ENCODE results near the gene FAM25A.
"Not testable (repeated sequence)": the region's sequence is repeated elsewhere in the genome, so short reads cannot be mapped to it uniquely, and the experiment has no call there.

FAM25A gene

DNA sequence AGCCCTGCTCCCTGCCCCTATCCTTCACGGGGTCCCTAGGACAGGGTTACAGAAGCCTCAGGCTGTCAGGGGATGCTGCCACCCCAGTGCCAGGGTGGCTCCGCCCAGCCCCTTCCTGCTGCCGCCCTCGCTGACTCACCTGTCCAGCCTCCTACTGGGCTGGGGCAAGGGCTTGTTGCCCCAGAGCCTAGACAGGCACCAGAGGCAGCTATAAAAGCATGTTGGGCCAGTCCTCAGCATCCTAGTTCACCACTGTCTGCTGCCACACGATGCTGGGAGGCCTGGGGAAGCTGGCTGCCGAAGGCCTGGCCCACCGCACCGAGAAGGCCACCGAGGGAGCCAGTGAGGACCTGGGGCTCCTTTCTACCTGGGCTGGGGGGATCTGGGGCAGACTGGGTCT, at the start of gene FAM25A:
TSS of gene FAM25A (plus strand) at position 239 of the 400 bp plus-strand sequence. CDS start at position 270, 31 bp downstream.
- not testable (repeated sequence) for DNase-seq (ENCODE audit: low read depth in 2 of 2)

DNA sequence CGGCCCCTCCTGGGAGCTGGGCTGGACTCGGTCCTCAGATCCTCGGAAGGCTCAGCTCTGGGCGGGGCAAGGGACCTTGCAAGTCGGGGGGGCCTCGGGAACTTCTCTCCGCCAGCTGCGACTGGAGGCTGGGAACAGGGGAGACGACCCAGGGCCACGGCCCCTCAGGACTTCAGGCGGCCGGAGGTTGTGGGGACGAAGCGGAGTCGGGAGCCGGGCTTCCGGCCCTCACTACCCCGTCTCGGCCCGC, 49.2 kb upstream of the FAM25A start:
- no peak for DNase-seq (ENCODE audit: low read depth in 2 of 2)

DNA sequence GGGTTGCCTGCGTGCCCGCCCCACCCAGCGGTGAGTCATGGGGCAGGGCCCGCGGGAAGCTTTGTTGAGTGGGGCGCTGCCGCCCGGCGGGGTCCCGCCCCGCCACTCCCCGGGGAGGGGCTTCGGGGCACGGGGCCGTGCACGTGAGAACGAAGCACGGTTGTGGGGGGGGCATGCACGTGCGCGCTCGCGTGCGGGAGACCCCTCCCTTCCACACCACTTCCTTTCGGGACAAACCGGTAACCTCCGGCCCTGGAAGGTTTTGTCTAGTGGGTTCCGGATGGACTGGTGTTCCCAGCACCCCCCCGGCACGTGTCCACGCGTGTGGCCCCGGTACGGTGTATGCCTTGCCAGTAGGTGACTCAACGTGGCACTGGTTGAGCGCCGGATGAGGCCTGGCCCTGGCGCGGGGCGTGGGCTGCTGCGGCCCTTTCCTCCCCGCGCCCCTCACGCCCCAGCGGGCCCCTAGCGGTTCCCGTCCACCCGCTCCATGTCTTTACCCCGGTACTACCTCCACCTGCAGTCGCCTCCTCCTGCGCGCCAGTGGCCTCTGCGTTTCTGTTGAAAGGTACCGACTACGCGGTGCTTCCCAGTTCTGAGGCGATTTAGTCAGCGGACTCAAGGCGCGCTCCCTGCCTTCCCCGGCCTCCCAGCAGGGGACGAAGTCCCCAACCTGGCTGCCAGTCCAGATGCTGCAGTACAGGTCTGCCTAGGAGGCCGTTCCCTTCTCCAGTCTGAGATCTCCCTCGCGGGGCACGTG, 48.7 kb upstream of the FAM25A start:
- DNase-seq (ENCODE audit: low read depth in 2 of 2): peak; percentile 70 to 80

DNA sequence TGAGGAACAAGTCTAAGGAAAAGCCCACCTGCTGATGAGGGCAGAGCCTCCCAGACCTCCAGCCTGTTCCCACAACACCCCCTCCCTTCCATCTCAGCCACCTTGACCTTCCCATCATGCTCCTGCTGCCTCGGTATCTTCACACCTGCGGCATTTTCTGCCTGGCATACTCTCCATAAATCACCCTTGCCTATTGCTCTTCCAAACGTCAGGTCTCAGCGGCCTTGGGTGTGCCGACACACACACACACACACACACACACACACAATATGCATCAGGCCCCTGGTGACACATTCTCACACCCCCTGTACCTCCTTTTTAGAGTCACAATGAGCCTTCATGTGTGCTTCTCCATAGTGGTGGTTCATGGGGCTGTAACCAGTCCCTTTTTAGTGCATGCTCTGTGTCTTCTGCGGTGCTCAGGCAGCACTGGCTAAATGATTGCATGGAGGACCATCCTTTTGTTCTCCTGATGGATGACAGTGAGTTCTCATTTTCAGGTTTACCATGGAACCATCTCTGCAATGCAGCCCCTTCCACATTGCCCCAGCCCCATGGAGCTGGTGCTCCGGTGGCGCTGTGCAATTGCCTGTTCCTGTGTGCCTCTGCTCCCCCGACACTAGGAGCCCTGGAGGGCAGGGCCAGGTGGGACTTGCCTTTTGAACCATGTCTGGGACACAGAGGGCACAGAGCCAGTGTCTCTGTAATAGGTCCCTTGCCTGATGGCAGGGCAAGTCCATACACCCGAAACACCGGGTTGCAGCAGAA, 47.3 kb upstream of the FAM25A start:
- no peak for DNase-seq (ENCODE audit: low read depth in 2 of 2)

DNA sequence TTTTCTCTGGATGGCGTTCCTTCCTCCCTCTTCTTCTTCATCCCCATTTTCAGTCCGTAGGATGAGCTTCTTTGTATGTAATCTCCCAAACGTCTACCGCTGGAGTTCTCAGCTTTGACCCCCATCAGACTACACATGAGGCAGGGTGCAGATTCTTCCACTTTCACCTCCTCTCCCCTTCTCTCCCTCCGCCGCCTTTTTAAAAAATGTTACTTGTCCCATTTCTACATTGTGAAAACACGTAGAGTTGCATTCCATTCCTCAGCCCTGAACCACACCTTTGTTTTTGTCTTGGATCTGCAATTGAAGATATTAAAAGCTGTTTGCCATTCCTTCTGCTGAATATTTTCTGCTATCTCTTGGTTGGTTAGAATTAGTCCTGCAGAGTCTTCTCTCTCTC, 45.6 kb upstream of the FAM25A start:
- no peak for DNase-seq (ENCODE audit: low read depth in 2 of 2)

DNA sequence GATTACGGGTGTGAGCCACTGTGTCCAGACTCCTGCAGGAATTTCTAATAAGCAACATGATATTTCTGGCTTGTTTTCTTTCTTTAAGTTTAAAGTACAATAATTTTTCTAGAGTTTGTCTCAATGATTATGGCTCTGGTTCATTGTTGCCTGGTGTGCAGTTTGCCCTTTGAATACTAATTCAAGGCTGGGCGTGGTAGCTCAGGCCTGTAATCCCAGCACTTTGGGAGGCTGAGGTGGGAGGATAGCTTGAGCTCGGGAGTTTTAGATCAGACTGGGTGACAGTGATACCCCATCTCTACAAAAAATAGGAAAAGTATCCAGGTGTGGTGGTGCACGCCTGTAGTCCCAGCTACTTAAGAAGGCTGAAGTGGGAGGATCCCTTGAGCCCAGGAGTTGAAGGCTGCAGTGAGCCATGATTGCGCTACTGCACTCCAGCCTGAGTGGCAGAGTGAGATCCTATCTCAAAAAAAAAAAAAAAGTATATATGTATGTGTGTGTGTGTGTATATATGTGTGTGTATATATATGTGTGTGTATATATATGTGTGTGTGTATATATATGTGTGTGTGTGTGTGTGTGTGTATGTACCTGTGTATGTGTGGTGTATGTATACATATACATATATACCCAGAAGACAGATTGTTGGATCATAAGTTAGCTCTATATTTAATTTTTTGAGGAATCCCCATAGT, 43.6 kb upstream of the FAM25A start:
- no peak for DNase-seq (ENCODE audit: low read depth in 2 of 2)

DNA sequence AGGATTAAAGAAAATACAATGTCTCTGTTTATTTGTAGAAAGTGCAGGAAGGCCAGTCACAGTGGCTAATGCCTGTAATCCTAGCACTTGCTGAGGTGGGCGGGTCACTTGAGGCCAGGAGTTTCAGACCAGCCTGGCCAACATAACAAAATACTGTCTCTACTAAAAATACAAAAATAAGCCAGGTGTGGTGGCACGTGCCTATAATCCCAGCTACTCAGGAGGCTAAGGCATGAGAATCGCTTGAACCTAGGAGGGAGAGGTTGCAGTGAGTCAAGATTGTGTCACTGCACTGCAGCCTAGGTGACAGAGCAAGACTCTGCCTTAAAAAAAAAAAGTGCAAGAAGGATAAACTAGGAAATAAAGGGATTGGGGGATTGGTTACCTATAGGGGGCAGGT, 41.6 kb upstream of the FAM25A start:
- not testable (repeated sequence) for DNase-seq (ENCODE audit: low read depth in 2 of 2)

DNA sequence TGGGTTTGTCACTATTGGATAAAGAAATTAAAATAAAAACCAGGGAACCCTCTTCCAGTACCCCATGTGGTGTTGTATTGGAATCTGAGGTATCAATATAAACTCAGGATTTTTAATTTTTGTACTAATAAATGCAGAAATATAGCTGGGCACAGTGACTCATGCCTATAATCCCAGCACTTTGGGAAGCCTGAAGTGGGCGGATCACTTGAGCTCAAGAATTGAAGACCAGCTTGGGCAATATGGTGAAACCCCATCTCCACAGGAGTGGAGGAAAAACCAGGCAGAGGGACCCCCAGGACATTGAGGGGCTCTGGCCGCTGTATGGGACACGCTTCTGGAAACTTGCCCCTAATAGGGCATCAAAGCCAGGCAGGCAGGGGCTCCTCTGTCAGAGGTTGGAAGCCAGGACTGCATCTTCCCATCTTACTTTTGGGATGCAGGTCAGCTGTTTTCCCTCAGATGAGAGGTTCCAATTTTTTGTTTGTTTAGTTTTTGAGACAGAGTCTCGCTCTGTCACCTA, 40.7 kb upstream of the FAM25A start:
- DNase-seq (ENCODE audit: low read depth in 2 of 2): no peak

DNA sequence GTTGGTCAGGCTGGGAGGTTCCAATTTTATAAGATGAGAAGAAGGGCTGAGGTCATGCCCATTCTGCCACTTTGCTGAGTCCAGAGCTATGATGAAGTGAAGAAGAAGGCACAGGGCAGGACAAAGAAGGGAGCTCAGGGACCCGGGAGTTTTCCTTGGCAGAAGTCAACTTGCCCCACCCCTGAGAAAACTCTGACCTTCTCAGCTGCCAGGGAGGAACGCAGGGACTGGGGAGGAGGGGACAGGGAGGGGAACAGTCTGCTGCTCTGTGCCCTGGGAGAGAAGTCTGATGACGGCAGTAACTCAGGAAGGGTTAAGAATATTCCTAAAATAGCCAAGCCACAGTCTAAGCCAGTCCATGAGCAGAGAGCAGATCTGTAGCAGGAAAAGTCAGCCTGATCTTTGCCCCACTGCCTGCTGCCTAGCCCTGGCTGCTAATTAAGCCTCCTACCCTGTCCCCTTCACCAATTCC, 40.1 kb upstream of the FAM25A start:
- DNase-seq (ENCODE audit: low read depth in 2 of 2): no peak

DNA sequence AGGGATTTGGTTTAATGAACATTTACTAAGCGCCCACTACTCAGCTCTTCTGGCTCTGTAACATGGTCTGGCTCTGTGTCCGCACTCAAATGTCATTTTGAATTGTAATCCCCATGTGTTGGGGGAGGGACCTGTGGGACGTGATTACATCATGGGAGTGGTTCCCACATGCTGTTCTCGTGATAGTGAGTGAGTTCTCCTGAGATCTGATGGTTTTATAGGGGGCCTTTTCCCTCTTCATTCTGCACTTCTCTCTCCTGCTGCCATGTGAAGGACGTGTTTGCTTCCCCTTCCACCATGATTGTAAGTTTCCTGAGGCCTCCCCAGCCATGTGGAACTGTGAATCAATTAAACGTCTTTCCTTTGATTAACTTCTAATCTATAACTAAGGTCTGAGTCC, 39.1 kb upstream of the FAM25A start:
- not testable (repeated sequence) for DNase-seq (ENCODE audit: low read depth in 2 of 2)

DNA sequence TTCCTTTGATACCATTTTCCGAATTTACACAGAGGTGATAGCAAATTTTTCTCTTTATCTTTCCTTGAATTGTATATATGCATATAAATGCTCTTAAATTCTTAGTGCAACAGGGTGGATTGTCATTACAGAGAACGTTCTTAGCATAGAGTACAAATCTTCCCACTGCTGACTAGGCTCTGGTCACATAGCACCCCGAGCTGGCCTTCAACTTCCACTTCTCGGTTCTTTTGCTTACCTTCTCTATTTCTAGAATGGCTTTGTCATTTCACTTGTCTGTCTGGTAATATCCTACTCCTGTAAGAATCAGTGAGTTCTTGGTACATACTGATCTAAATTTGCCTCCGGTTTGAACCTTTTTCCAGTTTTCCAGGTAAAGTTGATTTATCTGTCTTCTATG, 38.4 kb upstream of the FAM25A start:
- DNase-seq (ENCODE audit: low read depth in 2 of 2): no peak

DNA sequence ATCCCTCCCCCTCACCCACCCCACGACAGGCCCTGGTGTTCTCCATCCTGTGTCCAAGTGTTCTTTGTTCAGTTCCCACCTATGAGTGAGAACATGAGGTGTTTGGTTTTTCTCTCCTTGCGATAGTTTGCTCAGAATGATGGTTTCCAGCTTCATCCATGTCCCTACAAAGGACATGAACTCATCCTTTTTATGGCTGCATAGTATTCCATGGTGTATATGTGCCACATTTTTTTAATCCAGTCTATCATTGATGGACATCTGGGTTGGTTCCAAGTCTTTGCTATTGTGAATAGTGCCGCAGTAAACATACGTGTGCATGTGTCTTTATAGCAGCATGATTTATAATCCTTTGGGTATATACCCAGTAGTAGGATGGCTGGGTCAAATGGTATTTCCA, 35.6 kb upstream of the FAM25A start:
- not testable (repeated sequence) for DNase-seq (ENCODE audit: low read depth in 2 of 2)

DNA sequence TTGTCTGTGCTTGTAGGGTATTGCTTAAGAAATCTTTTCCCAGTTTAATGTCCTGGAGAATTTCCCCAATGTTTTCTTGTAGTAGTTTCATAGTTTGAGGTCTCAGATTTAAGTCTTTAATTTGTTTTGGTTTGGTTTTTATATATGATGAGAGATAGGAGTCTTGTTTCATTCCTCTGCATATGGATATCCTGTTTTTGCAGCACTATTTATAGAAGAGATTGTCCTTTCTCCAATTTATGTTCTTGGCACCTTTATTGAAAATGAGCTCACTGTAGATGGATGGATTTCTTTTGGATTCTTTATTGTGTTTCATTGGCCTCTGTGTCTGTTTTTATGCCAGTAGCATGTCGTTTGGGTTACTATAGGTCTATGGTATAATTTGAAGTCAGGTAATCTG, 31.6 kb upstream of the FAM25A start:
- DNase-seq (ENCODE audit: low read depth in 2 of 2): no peak

DNA sequence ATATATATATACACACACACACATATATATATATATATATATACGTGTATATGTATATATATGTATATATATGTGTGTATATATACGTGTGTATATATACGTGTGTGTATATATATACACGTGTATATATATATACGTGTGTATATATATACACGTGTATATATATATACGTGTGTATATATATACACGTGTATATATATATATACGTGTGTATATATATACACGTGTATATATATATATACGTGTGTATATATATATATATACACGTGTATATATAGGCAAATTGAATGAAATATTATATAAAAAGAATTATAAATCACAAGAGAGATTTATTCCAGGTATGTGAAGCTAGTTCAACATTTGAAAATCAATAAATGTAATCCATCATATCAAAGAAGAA, 28.7 kb upstream of the FAM25A start:
- DNase-seq (ENCODE audit: low read depth in 2 of 2): not testable (repeated sequence)

DNA sequence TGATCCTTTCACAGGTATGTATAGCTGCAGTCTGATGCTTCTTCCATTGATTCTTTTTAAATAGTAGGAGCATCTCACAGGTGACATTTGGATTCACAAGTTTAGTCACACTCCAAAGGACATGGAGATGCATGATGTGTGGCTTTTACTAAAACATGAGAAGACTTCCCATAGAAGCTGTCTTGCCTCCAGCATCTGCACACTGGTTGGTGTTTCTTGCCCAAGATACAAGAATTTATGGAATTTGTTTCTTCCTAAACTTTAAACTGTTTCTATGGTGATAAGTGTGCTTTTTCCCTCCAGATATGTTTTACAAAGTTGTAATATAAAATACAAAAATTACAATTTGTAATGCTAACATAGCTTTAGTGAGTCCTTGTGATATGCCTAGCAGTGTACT, 27.6 kb upstream of the FAM25A start:
- DNase-seq (ENCODE audit: low read depth in 2 of 2): no peak

DNA sequence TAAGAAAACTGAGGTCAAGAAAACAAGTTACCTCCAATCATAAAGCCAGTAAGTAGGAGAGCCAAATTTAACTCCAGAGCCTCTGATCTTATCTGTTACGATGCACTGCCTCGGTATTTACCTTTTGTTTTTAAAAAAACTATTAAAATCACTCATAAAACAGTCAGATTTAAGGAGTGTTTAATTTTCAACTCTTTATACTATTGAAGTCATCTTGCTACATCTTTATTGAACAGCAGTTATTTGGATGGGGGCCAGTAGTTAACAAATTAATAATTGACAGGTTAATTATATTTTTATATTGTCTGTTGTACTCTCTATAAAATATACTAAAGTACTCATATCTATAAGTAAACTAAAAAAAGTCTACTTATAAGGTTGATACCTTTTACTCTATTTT, 27.2 kb upstream of the FAM25A start:
- DNase-seq (ENCODE audit: low read depth in 2 of 2): no peak

DNA sequence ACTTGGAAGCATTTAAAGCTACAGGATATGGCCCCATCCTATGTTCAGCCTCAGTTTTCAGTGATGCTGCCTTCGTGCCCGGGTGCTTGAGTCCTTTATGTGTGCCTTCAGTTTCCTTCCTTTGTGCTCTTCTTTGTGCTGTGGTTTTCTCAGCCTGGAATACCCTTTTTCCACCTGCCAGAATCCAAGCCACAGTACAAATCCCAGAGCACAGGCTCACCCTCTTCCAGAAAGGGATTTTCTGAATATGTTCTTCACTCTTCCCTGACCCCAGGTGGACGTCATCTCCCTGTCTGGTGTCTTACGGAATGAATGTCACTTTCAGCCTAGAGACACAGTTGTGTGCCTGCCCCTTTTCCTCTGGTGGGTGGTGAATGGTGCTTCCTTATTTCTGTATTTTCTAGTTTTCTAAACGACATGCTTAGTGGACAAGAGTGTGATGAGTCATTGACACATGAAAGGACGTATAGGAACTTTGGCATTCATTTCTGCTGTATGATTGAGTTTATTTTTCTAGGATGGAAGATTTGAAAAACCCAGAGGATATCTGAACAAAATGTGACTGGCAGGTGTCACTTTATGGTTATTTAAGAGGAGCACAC, 20.2 kb upstream of the FAM25A start:
- not testable (repeated sequence) for DNase-seq (ENCODE audit: low read depth in 2 of 2)

DNA sequence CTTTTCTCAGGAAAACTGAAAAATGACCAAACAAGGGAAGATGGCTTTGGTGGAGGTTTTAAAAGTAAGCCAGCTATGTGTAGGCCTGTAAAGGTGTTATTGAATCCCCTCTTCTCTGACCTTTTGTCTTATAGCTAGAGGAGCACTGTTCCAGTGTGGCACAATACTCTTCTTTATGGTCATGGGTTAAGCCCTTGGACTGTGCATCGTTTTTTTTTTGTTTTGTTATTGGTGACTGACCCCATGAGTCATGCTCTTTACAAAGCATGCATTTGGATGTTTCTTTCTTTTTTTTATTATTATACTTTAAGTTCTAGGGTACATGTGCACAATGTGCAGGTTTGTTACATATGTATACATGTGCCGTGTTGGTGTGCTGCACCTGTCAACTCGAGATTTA, 19.6 kb upstream of the FAM25A start:
- DNase-seq (ENCODE audit: low read depth in 2 of 2): no peak

DNA sequence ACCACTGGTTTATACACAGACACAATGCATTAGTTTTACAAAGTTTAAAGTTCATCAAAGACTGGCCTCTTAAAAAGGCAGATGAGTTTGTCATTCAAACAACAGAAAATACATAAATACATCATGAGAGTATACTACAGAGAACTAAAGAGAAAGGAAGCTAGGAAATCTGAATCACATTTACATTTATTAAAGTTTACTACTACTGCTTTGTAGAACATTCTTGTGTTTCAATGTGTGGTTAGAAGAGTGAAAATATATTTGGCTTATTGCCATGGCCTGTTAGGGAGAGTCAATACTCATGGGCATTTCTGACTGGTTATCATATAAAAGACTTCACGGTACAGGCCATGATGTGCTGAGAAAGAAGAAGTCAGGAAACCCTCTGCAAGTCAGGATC, 13.0 kb upstream of the FAM25A start:
- DNase-seq (ENCODE audit: low read depth in 2 of 2): not testable (repeated sequence)

DNA sequence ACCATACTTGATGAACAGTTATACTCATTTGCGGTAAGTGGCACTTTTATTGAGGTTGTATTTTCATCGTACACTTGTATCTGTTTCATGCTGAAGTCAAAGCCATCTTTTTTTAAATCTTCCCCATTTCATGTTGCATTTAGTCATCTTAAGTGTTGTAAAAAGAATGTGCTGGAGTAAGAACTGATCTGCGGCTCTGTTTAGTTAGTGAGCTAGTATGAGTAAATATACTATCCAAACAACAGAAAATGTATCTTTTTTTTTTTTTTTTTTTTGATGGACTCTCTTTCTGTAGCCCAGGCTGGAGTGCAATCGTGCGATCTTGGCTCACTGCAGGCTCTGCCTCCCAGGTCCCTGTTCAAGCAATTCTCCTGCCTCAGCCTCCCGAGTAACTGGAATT, 12.4 kb upstream of the FAM25A start:
- DNase-seq (ENCODE audit: low read depth in 2 of 2): not testable (repeated sequence)

DNA sequence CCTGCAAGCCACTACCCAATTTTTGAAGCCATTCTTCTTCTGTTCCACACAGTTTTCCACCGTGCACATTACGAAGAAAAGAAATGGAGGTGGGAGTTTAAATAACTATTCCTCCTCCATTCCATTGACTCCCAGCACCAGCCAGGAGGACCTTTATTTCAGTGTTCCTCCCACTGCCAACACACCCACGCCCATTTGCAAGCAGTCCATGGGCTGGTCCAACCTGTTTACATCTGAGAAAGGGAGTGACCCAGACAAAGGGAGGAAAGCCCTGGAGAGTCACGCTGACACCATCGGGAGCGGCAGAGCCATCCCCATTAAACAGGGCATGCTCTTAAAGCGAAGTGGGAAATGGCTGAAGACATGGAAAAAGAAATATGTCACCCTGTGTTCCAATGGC, 11.8 kb upstream of the FAM25A start:
- DNase-seq (ENCODE audit: low read depth in 2 of 2): not testable (repeated sequence)

DNA sequence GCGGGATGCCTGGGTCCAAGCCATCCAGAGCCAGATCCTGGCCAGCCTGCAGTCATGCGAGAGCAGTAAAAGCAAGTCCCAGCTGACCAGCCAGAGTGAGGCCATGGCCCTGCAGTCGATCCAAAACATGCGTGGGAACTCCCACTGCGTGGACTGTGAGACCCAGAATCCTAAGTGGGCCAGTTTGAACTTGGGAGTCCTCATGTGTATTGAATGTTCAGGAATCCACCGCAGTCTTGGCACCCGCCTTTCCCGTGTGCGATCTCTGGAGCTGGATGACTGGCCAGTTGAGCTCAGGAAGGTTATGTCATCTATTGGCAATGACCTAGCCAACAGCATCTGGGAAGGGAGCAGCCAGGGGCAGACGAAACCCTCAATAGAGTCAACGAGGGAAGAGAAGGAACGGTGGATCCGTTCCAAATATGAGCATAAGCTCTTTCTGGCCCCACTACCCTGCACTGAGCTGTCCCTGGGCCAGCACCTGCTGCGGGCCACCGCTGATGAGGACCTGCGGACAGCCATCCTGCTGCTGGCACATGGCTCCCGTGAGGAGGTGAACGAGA, 10.9 kb upstream of the FAM25A start:
- not testable (repeated sequence) for DNase-seq (ENCODE audit: low read depth in 2 of 2)

Measured in stimulated activated CD8-positive, alpha-beta memory T cell treated with anti-CD3 and anti-CD28 coated beads, Interleukin-15, amount 100 ng/mL, for 4 hours (primary cell).